GM10266 (cell line): ENCODE data around the gene IGFBP6.

Experiments
- DNase-seq: peaks from one replicate; pipeline ENCODE4 v3.0.0; 2012; ENCODE audit errors: extremely low spot score
- TF ChIP-seq, protein P1 (sequence below): IDR thresholded peaks from 2 replicates; pipeline ENCODE4 v1.5.1; 2012; ENCODE audit warnings: mild to moderate bottlenecking, low read depth; ENCODE audit not compliant: control insufficient read depth, insufficient read depth; ENCODE audit errors: missing control alignments

IGFBP6 gene

DNA sequence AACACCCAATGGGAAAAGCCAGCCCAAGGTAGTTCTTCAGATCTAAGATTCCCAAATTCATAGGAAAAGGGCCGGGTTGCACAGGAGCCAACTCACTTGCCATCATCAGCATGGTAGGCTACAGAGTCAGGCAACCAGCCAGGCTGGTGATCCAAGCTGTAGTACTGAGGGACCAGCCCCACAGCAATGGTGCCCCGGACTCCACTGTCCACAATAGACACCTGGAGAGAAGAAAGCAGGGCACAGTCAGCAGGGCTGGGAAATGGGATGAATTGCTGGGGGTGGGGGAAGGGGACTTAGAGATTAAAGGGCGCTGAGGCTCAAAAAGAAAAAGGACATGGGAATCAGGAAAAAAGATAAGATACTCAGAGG, 22.5 kb upstream of the IGFBP6 start:
- DNase-seq, result no peak
- TF ChIP-seq, protein P1, sequence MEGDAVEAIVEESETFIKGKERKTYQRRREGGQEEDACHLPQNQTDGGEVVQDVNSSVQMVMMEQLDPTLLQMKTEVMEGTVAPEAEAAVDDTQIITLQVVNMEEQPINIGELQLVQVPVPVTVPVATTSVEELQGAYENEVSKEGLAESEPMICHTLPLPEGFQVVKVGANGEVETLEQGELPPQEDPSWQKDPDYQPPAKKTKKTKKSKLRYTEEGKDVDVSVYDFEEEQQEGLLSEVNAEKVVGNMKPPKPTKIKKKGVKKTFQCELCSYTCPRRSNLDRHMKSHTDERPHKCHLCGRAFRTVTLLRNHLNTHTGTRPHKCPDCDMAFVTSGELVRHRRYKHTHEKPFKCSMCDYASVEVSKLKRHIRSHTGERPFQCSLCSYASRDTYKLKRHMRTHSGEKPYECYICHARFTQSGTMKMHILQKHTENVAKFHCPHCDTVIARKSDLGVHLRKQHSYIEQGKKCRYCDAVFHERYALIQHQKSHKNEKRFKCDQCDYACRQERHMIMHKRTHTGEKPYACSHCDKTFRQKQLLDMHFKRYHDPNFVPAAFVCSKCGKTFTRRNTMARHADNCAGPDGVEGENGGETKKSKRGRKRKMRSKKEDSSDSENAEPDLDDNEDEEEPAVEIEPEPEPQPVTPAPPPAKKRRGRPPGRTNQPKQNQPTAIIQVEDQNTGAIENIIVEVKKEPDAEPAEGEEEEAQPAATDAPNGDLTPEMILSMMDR, result no peak

DNA sequence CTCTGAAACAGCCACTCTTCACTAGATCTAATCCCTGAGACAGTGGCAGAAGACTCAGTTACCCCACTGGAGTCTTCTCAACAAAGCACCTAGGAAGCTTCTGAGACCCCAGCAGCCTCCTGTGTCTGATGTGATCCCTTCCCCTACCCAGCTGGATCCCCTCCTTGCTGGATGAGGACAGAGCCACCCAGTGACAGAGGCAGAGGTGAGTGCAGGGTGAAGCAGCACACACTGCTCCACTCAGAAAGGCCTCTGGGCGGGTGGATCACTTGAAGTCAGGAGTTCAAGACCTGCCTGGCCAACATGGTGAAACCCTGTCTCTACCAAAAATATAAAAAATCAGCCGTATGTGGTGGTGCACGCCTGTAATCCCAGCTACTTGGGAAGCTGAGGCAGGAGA, 21.0 kb upstream of the IGFBP6 start:
- no peak for DNase-seq
- TF ChIP-seq, protein P1, result no peak

DNA sequence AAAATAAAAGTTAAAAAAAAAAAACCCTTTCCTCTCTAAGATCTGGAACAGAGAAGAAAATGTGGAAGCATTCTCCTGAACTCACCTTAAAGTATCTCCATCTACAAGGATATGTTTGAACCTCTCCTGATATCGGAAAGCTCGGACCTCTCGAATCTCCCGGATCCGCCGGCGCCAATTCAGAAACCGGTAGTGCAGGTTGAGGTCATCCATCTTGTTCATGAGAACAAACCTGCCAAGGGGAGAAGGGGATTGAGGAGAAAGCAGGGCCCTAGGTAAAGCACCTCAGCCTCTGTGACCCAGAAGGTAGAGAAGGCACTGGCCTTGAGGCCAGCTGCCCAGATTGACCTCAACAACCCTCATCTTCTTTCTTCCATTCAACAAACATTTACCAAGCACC, 20.4 kb upstream of the IGFBP6 start:
- TF ChIP-seq, protein P1, result no peak
- no peak for DNase-seq

DNA sequence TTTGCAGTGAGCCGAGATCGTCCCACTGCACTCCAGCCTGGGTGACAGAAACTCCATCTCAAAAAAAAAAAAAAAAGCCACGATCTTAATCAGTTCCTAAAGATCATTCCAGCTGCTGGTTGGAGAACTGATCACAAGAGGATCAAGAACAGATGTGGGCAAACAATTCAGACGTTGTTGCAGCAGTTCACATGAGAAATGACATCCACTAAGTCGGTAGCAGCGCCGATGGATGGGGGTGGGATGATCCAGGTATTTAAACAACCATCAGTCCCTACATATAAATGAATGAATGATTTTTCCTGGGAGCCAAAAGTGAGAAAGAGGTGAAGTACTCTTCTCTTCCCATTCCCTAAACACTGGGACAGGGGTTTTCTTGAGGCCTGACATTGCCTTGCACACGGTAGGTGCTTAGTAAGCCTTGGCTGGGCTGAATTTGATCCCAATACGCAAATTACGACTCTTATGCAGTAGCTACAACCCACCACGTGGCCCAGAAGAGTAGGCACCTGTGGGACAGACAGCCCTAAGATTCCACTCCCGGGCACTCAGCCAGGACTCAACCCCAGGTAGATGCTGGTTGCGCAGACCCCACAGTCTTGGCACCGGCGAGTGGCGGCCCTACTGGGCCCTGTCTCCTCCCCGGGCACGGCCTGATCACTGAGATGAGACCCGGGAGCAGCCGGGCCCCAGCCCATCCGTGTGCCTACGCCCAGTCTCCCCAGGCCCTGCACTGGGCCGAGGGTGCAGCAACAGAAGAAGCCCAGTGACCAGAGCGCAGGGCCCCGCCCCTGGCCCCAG, 18.8 kb upstream of the IGFBP6 start:
- TF ChIP-seq, protein P1, result no peak
- no peak for DNase-seq

DNA sequence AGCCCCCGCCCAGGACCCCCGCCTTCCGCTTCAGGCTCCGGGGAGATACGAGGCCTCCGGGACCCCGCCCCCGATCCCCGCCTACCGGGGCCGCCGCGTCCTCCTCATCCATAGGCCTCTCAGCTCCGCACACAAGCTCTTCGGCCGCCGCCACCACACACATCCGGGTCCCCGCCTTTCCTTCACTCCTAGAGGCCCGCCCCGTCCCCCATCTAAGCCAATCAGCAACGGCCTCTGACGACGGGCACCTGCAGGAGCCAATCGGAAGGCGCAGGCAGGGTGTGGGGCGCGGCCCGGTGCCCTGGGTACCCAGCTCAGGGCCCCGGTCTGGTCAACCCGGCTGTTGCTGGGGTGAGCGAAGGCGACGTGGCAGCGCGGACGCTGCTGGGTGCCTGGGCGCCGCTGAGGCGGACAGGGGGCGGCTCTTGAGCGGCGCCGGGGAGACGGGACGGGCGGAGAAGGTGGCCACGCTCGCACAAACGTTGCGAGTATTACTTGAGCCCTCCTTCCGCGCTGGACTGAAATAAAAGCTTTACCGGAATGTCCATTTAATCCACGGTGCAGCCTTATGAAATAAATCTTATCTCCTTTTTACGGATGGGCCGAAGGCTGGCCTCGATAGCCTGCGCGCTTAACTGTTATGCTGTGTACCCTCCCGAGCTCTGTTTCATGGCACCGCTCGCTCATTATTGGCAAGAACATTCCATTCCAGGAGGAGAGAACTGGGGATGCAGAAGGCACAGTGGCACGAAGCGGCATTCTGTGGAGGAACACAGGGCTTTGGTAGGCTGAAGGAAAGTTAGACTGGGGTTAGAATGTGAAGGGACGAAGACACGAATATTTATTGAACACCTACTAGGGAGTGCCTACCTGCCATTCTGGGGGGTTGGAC, 18.0 kb upstream of the IGFBP6 start, which contains the start of gene SPRYD3:
TSS of gene SPRYD3 (minus strand) at position 165 of the 892 bp plus-strand sequence. CDS start at position 108, 57 bp downstream.
- TF ChIP-seq, protein P1, result no peak

DNA sequence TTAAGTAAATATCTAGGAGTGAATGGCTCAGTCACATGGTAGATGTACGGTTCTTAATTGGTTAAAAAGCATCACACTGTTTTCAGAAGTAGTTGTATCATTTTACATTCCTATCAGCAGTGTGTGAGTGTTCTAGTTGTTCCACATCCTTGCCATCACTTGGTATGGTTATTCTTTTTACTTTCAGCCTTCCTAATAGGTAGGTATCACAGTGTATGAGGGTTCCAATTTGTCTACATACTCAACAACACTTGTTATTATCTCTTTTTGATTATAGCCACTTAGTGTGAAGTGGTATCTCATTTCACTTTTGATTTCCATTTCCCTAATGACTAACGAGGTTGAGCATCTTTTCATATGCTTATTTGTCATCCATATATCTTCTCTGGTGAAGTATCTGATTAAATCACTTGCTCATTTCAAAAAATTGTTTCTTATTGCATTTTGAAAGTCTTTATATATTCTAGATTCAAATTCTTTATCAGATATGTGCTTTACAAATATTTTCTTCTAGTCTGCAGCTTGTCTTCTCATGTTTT, 14.8 kb upstream of the IGFBP6 start:
- DNase-seq, result no peak

More for the DNA sequence above, 18.0 kb upstream of the IGFBP6 start, which contains the start of gene SPRYD3:
- peak; percentile 100 for DNase-seq

More for the DNA sequence above, 14.8 kb upstream of the IGFBP6 start:
- TF ChIP-seq, protein P1, result no peak
